G401.6 (cell line): Measurements from ENCODE around the gene TJP3.

Experiments used
- FAIRE-seq: peaks from 2 replicates; lab custom pipeline; 2012; peaks lifted over from hg19 to GRCh38; lab: Jason Lieb, UNC

TJP3 gene

GRCh38 chr19:3670796-3671679, 37.1 kb upstream of the TJP3 start:
- FAIRE-seq: no peak

GRCh38 chr19:3671680-3672574, 36.3 kb upstream of the TJP3 start:
- FAIRE-seq: no peak

- no peak for FAIRE-seq
Measured at GRCh38 chr19:3672575-3672948, 35.6 kb upstream of the TJP3 start.

- FAIRE-seq: no peak
Measured at GRCh38 chr19:3672993-3673392, 35.2 kb upstream of the TJP3 start.

GRCh38 chr19:3673506-3674439, 34.4 kb upstream of the TJP3 start:
- no peak for FAIRE-seq

GRCh38 chr19:3674784-3675543, 33.2 kb upstream of the TJP3 start:
- FAIRE-seq: no peak

GRCh38 chr19:3678188-3678587, 30.0 kb upstream of the TJP3 start:
- FAIRE-seq: no peak

GRCh38 chr19:3679138-3679537, 29.0 kb upstream of the TJP3 start:
- FAIRE-seq: no peak

- no peak for FAIRE-seq
Measured at GRCh38 chr19:3679581-3679980, 28.6 kb upstream of the TJP3 start.

GRCh38 chr19:3680939-3681338, 27.2 kb upstream of the TJP3 start:
- FAIRE-seq: no peak

- no peak for FAIRE-seq
Measured at GRCh38 chr19:3682286-3682685, 25.9 kb upstream of the TJP3 start.

- no peak for FAIRE-seq
Measured at GRCh38 chr19:3682741-3683404, 25.3 kb upstream of the TJP3 start.

GRCh38 chr19:3683405-3684053, 24.7 kb upstream of the TJP3 start:
- FAIRE-seq: no peak

GRCh38 chr19:3684054-3684816, 23.9 kb upstream of the TJP3 start:
- no peak for FAIRE-seq

- no peak for FAIRE-seq
Measured at GRCh38 chr19:3684817-3685410, 23.3 kb upstream of the TJP3 start.

GRCh38 chr19:3687393-3687773, 20.8 kb upstream of the TJP3 start:
- FAIRE-seq: no peak

- FAIRE-seq: no peak
Measured at GRCh38 chr19:3687774-3688706, 20.1 kb upstream of the TJP3 start.
